Sigmoid colon (tissue), 7 donors: ENCODE results near the gene CCDC102A. TPM values are rescaled to one million over a fixed set of nuclear protein-coding genes. Genes with fewer than 3 reads are reported as not detected.

Source experiments
- DNase-seq: peaks from one replicate; pipeline ENCODE4 v3.0.0-alpha.2; 2019
- H3K27ac ChIP-seq, 4 donors: fragments of 200-600 bp; sonication (generic); one replicate each; pipeline ENCODE4 v1.5.1; 2016 to 2019; ENCODE audit warnings: mild to moderate bottlenecking in 1 of 4
- H3K27me3 ChIP-seq, 3 donors: fragments of 200-600 bp; sonication (generic); one replicate each; pipeline ENCODE4 v1.5.1; 2019; ENCODE audit warnings: mild to moderate bottlenecking in 1 of 3
- H3K36me3 ChIP-seq, 4 donors: fragments of 200-600 bp; sonication (generic); one replicate each; pipeline ENCODE4 v1.5.1; 2016 to 2019
- H3K4me1 ChIP-seq, 4 donors: fragments of 200-600 bp; sonication (generic); one replicate each; pipeline ENCODE4 v1.5.1; 2017 to 2019
- H3K4me3 ChIP-seq, 4 donors: fragments of 200-600 bp; sonication (generic); one replicate each; pipeline ENCODE4 v1.5.1; 2017 to 2019; ENCODE audit warnings: mild to moderate bottlenecking in 2 of 4, moderate library complexity in 1 of 4
- H3K9me3 ChIP-seq, 4 donors: fragments of 200-600 bp in 3 of 4; sonication (generic) in 3 of 4; one replicate each; pipeline versions ENCODE4 v1.5.1 to v1.6.1; 2013 to 2019
- CTCF ChIP-seq, 4 experiments: fragments of 450-650 bp in 3 of 4; fragments of 200-600 bp in 1 of 4; IDR thresholded peaks; one replicate each; pipeline ENCODE4 v1.5.1; 2016 to 2019; ENCODE audit warnings: antibody characterized with exemption in 4 of 4, mild to moderate bottlenecking in 3 of 4, moderate library complexity in 2 of 4
- EP300 ChIP-seq, 4 donors: sonication (generic); formaldehyde crosslinking; IDR thresholded peaks; one replicate each; pipeline ENCODE4 v1.6.1; 2017; ENCODE audit warnings: antibody characterized with exemption in 4 of 4
- POLR2A ChIP-seq, 2 donors: fragments of 450-650 bp; IDR thresholded peaks; one replicate each; pipeline ENCODE4 v1.6.1; 2016; ENCODE audit warnings: antibody characterized with exemption in 2 of 2, mild to moderate bottlenecking in 2 of 2, moderate library complexity in 2 of 2
- POLR2AphosphoS5 ChIP-seq, 4 donors: sonication (generic); formaldehyde crosslinking; IDR thresholded peaks; one replicate each; pipeline ENCODE4 v1.6.1; 2017; ENCODE audit warnings: antibody characterized with exemption in 4 of 4
- WGBS, 2 donors: extraction: QIAGEN DNeasy Blood & Tissue Kit; methylation state at CpG; one replicate each; pipeline ENCODE4 v1.1.7; 2013; 5-methylcytosine and 5-hydroxymethylcytosine counted together
- intact Hi-C: fragments of 100-400 bp; cut with DNase I; formaldehyde crosslinking; loops from one replicate; pipeline ENCODE4 v1.15.1; 2023
- polyA plus RNA-seq, 3 donors: library from polyadenylated mRNA; stranded (reverse); fragments of 200-250 nt; gene quantifications; one replicate each; pipeline ENCODE4 v1.2.3, GENCODE V29; 2013
- total RNA-seq, 4 donors: library from RNA; depleted of rRNA; stranded (reverse); fragments of >200 nt; gene quantifications; one replicate each; pipeline ENCODE4 v1.1.0, GENCODE V29; 2016
- donor health status: healthy with polysubstance abuse.
- donor health status: Bipolar disorder and iron deficiency.
- donor health status: healthy.

Gene CCDC102A
- total and polyA plus RNA-seq, 7 donors = 1.6 to 46.8 (median 17.8) TPM

GRCh38 chr16:57505169-57505568, 31.2 kb downstream of the CCDC102A start:
- intact Hi-C loops = no loop called here
- Histone ChIP-seq H3K36me3 (no peaks in the 10 kb centered on the region), H3K4me1 (no peaks in the 10 kb centered on the region), H3K27me3 (no peaks in the 10 kb centered on the region), H3K27ac (no peak overlapping the region), H3K4me3 (no peak overlapping the region), H3K9me3 (no peaks in the 10 kb centered on the region)
- DNase-seq = peak; percentile 24
- TF ChIP-seq EP300 (IDR thresholded peaks at IDR 0.05) (no peak), POLR2A (IDR thresholded peaks at IDR 0.05) (no peak), POLR2AphosphoS5 (IDR thresholded peaks at IDR 0.05) (no peak), CTCF (IDR thresholded peaks at IDR 0.05) (no peak)
- WGBS, 2 donors = 74 to 81% methylated on average over 6 of the region's 6 CpGs

GRCh38 chr16:57504491-57504890, 31.9 kb downstream of the CCDC102A start:
- DNase-seq = no peak
- H3K9me3 ChIP-seq = no peaks in the 10 kb centered on the region
- WGBS, 2 donors = 85 to 93% methylated on average over 5 of the region's 5 CpGs
- no peak overlapping the region for H3K27ac ChIP-seq
- no peaks in the 10 kb centered on the region for H3K27me3 ChIP-seq
- no peaks in the 10 kb centered on the region for H3K36me3 ChIP-seq
- TF ChIP-seq EP300 (IDR thresholded peaks at IDR 0.05) = no peak
- no peak for TF ChIP-seq CTCF (IDR thresholded peaks at IDR 0.05)
- TF ChIP-seq POLR2A (IDR thresholded peaks at IDR 0.05) = no peak
- TF ChIP-seq POLR2AphosphoS5 (IDR thresholded peaks at IDR 0.05) = no peak
- intact Hi-C loops = no loop called here
- H3K4me1 ChIP-seq = no peaks in the 10 kb centered on the region
- H3K4me3 ChIP-seq = no peak overlapping the region

- no peaks in the 10 kb centered on the region for H3K27me3 ChIP-seq
- intact Hi-C loops = no loop called here
- H3K4me1 ChIP-seq = no peaks in the 10 kb centered on the region
- no peak overlapping the region for H3K4me3 ChIP-seq
- H3K9me3 ChIP-seq = no peaks in the 10 kb centered on the region
- TF ChIP-seq CTCF (IDR thresholded peaks at IDR 0.05) = no peak
- no peak for TF ChIP-seq POLR2A (IDR thresholded peaks at IDR 0.05)
- TF ChIP-seq POLR2AphosphoS5 (IDR thresholded peaks at IDR 0.05) = no peak
- TF ChIP-seq EP300 (IDR thresholded peaks at IDR 0.05) = no peak
- H3K27ac ChIP-seq = no peak overlapping the region
- WGBS, 2 donors = 70 to 80% methylated on average over 6 of the region's 6 CpGs
- no peak for DNase-seq
- no peaks in the 10 kb centered on the region for H3K36me3 ChIP-seq
These were observed 32.4 kb downstream of the CCDC102A start for GRCh38 chr16:57504001-57504400.

- Histone ChIP-seq H3K36me3 (no peaks in the 10 kb centered on the region), H3K4me3 (no peak overlapping the region), H3K27ac (no peak overlapping the region), H3K4me1 (no peaks in the 10 kb centered on the region), H3K27me3 (no peaks in the 10 kb centered on the region), H3K9me3 (no peaks in the 10 kb centered on the region)
- peak; percentile 38 for DNase-seq
- intact Hi-C loops = no loop called here
- TF ChIP-seq CTCF (IDR thresholded peaks at IDR 0.05) (no peak), EP300 (IDR thresholded peaks at IDR 0.05) (no peak), POLR2A (IDR thresholded peaks at IDR 0.05) (no peak), POLR2AphosphoS5 (IDR thresholded peaks at IDR 0.05) (no peak)
- WGBS, 2 donors = 85 to 90% methylated on average over 15 of the region's 15 CpGs
These were observed 33.0 kb downstream of the CCDC102A start for GRCh38 chr16:57503366-57503765.

GRCh38 chr16:57502048-57502775, 34.2 kb downstream of the CCDC102A start:
- peak; percentile 38 for DNase-seq
- intact Hi-C loops = no loop called here
- 76 to 80% methylated on average over 12 of the region's 12 CpGs for WGBS, 2 donors

More at GRCh38 chr16:57502048-57502775, 34.2 kb downstream of the CCDC102A start:
- H3K36me3 ChIP-seq = no peaks in the 10 kb centered on the region
- H3K27me3 ChIP-seq = no peaks in the 10 kb centered on the region
- no peak overlapping the region for H3K4me3 ChIP-seq
- TF ChIP-seq POLR2A (IDR thresholded peaks at IDR 0.05) (no peak), POLR2AphosphoS5 (IDR thresholded peaks at IDR 0.05) (no peak), EP300 (IDR thresholded peaks at IDR 0.05) (no peak), CTCF (IDR thresholded peaks at IDR 0.05) (no peak)
- H3K4me1 ChIP-seq = no peaks in the 10 kb centered on the region
- no peak overlapping the region for H3K27ac ChIP-seq
- no peaks in the 10 kb centered on the region for H3K9me3 ChIP-seq
